BE2C (cell line): ENCODE measurements around the gene C22orf15.

Source experiments
- DNase-seq: peaks from one replicate; pipeline ENCODE4 v3.0.0-alpha.2; 2020
- H3K27me3 ChIP-seq: fragments of 250-450 bp; sonication (Bioruptor Pico); 2 replicates; pipeline ENCODE4 v1.5.1; 2020; ENCODE audit warnings: mild to moderate bottlenecking
- H3K36me3 ChIP-seq: fragments of 250-450 bp; sonication (Bioruptor Pico); 2 replicates; pipeline ENCODE4 v1.5.1; 2020; ENCODE audit warnings: mild to moderate bottlenecking
- H3K4me1 ChIP-seq: fragments of 250-450 bp; sonication (Bioruptor Pico); 2 replicates; pipeline ENCODE4 v1.5.1; 2020
- H3K4me3 ChIP-seq: 2 replicates; pipeline ENCODE4 v1.5.1; 2011; ENCODE audit warnings: low read depth, low read length
- H3K9me3 ChIP-seq: fragments of 250-450 bp; sonication (Bioruptor Pico); 2 replicates; pipeline ENCODE4 v1.5.1; 2020
- TF ChIP-seq, protein P1 (sequence below): IDR thresholded peaks from 2 replicates; pipeline ENCODE4 v1.5.1; 2012; ENCODE audit warnings: mild to moderate bottlenecking, low read depth, low read length

C22orf15 gene

DNA sequence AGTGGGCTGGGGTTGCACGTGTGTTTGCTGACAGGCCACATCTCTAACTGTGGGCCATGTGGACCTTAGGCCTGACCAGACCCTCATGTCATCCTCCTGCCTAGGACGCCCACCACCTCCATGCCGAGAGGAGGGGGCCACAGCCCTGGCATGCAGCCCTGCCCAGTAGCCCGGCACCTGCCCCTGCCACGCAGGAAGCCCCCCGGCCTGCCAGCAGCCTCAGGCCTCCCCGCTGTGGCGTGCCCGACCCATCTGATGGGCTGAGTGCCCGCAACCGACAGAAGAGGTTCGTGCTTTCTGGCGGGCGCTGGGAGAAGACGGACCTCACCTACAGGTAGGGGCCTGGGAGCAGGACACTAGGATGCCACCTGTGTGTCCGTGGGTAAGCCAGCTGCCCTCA, 16.3 kb downstream of the C22orf15 start:
- H3K9me3 ChIP-seq = no peaks in the 10 kb centered on the region
- H3K36me3 ChIP-seq = no peaks in the 10 kb centered on the region
- H3K4me3 ChIP-seq = no peak overlapping the region
- no peaks in the 10 kb centered on the region for H3K27me3 ChIP-seq
- peaks cover 4% of the 10 kb centered on the region; the same call in 1 of the 2 replicates for H3K4me1 ChIP-seq
- no peak for DNase-seq
- TF ChIP-seq, protein P1, sequence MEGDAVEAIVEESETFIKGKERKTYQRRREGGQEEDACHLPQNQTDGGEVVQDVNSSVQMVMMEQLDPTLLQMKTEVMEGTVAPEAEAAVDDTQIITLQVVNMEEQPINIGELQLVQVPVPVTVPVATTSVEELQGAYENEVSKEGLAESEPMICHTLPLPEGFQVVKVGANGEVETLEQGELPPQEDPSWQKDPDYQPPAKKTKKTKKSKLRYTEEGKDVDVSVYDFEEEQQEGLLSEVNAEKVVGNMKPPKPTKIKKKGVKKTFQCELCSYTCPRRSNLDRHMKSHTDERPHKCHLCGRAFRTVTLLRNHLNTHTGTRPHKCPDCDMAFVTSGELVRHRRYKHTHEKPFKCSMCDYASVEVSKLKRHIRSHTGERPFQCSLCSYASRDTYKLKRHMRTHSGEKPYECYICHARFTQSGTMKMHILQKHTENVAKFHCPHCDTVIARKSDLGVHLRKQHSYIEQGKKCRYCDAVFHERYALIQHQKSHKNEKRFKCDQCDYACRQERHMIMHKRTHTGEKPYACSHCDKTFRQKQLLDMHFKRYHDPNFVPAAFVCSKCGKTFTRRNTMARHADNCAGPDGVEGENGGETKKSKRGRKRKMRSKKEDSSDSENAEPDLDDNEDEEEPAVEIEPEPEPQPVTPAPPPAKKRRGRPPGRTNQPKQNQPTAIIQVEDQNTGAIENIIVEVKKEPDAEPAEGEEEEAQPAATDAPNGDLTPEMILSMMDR = no peak

- TF ChIP-seq, protein P1 = no peak
- no peak overlapping the region for H3K4me3 ChIP-seq
- H3K4me1 ChIP-seq = peaks cover 4% of the 10 kb centered on the region; the same call in 1 of the 2 replicates
- no peaks in the 10 kb centered on the region for H3K36me3 ChIP-seq
- DNase-seq = no peak
- H3K27me3 ChIP-seq = no peaks in the 10 kb centered on the region
- H3K9me3 ChIP-seq = no peaks in the 10 kb centered on the region
Measured at GRCh38 chr22:23779731-23780130, 16.9 kb downstream of the C22orf15 start.

DNA sequence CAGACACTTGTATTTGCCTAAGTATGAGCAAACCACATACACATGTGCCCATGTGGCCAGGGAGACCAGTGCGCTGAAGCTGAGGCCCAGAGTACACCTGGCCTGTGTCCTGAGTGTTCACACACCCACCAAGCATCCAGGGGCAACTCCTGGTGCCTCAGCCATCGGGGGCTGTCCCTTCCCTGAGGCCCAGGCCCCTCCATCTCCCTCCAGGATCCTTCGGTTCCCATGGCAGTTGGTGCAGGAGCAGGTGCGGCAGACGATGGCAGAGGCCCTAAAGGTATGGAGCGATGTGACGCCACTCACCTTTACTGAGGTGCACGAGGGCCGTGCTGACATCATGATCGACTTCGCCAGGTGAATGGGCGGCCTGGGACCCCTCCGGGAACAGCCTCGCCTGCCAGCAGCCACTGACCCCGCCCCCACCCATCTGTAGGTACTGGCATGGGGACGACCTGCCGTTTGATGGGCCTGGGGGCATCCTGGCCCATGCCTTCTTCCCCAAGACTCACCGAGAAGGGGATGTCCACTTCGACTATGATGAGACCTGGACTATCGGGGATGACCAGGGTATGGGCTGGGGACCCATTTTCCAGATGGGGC, 17.5 kb downstream of the C22orf15 start:
- DNase-seq = no peak
- Histone ChIP-seq H3K36me3 (no peaks in the 10 kb centered on the region), H3K4me1 (peaks cover 4% of the 10 kb centered on the region; the same call in 1 of the 2 replicates), H3K27me3 (no peaks in the 10 kb centered on the region), H3K9me3 (no peaks in the 10 kb centered on the region), H3K4me3 (no peak overlapping the region)
- TF ChIP-seq, protein P1 = no peak

DNA sequence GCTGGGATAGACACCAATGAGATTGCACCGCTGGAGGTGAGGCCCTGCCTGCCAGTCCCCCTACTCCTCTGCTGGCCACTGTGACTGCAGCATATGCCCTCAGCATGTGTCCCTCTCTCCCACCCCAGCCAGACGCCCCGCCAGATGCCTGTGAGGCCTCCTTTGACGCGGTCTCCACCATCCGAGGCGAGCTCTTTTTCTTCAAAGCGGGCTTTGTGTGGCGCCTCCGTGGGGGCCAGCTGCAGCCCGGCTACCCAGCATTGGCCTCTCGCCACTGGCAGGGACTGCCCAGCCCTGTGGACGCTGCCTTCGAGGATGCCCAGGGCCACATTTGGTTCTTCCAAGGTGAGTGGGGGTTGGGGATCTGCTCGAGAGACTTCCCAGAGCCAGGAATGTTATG, 18.3 kb downstream of the C22orf15 start:
- Histone ChIP-seq H3K4me3 (no peak overlapping the region), H3K9me3 (no peaks in the 10 kb centered on the region), H3K4me1 (peaks cover 4% of the 10 kb centered on the region; the same call in 1 of the 2 replicates), H3K27me3 (no peaks in the 10 kb centered on the region), H3K36me3 (no peaks in the 10 kb centered on the region)
- no peak for DNase-seq
- TF ChIP-seq, protein P1 = no peak

- H3K9me3 ChIP-seq = no peaks in the 10 kb centered on the region
- H3K4me1 ChIP-seq = peaks cover 7% of the 10 kb centered on the region
- DNase-seq = no peak
- no peaks in the 10 kb centered on the region for H3K27me3 ChIP-seq
- H3K4me3 ChIP-seq = no peak overlapping the region
- H3K36me3 ChIP-seq = no peaks in the 10 kb centered on the region
- TF ChIP-seq, protein P1 = no peak
Measured at GRCh38 chr22:23781511-23782183, 18.9 kb downstream of the C22orf15 start.

GRCh38 chr22:23782252-23782651, 19.5 kb downstream of the C22orf15 start:
- peaks cover 7% of the 10 kb centered on the region for H3K4me1 ChIP-seq
- no peaks in the 10 kb centered on the region for H3K27me3 ChIP-seq
- TF ChIP-seq, protein P1 = no peak
- H3K4me3 ChIP-seq = no peak overlapping the region
- no peaks in the 10 kb centered on the region for H3K9me3 ChIP-seq
- DNase-seq = no peak
- no peaks in the 10 kb centered on the region for H3K36me3 ChIP-seq
